C4-2B (cell line): Measurements from ENCODE around the gene PSPN.

Experiments used
- H3K27ac ChIP-seq: fragments of 450-650 bp; 2 replicates; pipeline ENCODE4 v1.5.1; 2017
- CTCF ChIP-seq: fragments of 450-650 bp; conservative IDR thresholded peaks from 2 replicates; pipeline ENCODE4 v1.5.1; 2017; ENCODE audit warnings: mild to moderate bottlenecking
- ZFX ChIP-seq: fragments of 450-650 bp; IDR thresholded peaks from 2 replicates; pipeline ENCODE4 v1.6.1; 2017

PSPN gene

GRCh38 chr19:6343462-6343861, 32.3 kb downstream of the PSPN start:
- H3K27ac ChIP-seq: no peak overlapping the region
- TF ChIP-seq CTCF (no peak), ZFX (no peak)

DNA sequence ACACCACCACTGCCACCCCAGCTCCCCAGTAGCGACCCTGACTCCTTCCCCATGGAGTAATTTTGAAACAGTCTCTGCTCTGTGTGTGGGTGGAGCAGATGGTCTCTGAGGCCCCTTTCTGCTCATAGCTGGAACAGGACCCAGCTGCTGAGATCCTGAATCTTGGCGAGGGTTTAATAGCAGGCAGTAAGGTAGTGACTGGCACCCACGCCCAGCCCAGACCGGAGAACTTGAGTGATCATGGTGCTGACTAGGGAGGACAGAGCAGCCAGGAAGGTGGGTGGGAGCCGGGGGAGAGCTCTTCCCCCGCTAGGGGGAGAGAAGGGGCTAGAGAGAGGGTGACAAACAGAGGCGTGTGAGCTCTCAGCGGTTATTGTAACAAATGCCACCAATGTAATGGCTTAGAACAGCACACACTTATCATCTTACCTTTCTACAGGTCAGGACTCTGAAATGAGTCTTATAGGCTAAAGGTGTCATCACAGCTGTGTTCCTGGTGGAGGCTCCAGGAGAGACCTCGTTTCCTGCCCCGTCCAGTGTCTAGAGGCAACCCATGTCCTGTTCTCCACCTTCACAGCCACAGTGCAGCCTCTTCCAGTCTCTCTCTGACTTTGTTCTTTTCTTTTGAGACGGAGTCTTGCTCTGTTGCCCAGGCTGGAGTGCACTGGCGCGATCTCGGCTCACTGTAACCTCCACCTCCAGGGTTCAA, 35.1 kb downstream of the PSPN start:
- no peak overlapping the region for H3K27ac ChIP-seq
- TF ChIP-seq CTCF (no peak), ZFX (no peak)

DNA sequence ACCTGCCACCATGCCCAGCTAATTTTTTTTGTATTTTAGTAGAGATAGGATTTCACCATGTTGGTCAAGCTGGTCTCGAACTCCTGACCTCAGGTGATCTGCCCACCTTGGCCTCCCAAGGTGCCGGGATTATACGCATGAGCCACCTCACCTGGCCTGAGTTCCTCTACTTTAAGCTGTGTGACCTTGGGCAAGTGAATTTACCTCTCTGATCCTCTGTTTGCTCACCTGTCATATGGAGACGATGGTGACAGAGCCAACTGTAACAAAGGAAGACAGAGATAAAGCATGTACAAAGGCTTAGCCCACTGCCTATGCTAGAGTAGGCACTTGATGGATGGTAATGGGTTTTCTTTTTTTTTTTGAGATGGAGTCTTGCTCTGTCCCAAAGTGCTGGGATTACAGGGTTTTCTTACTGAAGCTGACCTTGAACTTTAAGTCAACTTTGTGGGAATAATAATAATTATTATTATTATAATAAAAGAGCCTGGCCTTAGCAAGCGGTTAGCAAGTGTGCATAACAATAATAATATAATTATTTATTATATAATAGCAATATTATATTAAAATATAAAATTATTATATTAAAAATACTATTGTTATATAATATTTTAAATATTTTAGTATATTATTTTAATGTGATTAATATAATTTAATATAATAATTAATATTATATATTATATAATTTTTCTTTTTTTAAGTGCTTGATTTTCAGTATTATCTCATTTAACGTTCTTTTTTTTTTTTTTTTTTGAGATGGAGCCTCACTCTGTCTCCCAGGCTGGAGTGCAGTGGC, 41.0 kb downstream of the PSPN start:
- no peak for TF ChIP-seq CTCF
- no peak for TF ChIP-seq ZFX
- no peak overlapping the region for H3K27ac ChIP-seq

DNA sequence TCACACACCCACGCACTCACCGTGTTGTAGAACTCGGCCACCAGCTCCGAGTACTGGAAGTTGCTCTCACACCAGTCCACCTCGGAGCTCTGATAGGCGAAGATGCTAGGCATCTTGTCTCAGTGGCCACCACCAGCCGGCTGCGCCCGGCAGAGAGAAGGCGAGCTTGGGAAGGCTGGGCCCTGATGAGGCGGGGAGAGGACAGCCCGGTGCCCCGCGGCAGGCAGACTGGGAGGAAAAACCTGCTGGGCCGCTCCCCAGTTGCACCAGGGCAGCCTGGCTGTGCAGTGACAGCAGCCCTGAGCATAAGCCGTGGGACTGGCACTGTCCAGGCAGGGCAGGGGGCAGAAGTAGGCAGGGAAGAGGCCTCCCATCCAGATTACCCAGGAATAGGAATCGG, 42.3 kb downstream of the PSPN start, which contains the start of gene ACER1:
ACER1 (minus strand) TSS at position 174 of the 400 bp plus-strand sequence; CDS start at position 113, 61 bp downstream.
- TF ChIP-seq CTCF (no peak), ZFX (no peak)
- peak within 1 kb of the TSS; percentile 1; the same call in 1 of the 2 replicates for H3K27ac ChIP-seq

DNA sequence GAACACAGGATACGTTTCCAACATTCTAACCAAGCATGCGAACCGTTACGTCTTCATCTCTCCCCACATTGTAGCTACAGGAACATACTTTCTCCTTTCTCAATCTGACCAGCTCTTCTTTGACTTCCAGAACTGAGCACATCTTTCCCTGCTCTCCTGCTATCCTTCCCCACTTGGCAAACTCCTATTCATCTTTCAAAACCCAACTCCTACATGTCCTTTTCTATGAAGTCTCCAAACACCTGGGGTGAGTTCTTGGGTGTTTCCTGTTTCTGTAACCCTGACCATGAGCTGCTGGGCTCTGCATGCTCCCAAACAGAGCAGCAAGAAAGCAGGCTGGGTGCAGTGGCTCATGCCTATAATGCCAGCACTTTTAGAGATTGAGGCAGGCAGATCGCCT, 48.9 kb downstream of the PSPN start:
- no peak overlapping the region for H3K27ac ChIP-seq
- TF ChIP-seq CTCF: no peak
- TF ChIP-seq ZFX: no peak

DNA sequence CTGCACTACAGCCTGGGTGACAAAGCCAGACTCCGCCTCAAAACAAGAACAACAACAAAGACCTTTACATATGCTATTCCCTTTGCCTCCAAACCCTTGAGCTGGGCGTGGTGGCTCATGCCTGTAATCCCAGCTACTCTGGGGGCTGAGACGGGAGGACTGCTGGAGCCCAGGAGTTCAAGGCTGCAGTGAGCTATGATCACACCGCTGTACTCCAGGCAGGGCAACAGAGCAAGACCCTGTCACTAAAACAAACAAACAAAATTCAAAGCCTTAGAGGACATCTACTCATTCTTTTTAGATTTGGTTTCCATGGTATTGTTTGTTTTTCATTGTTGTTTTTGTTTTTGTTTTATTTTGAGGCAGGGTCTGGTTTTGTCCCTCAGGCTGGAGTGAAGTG, 50.1 kb downstream of the PSPN start:
- no peak overlapping the region for H3K27ac ChIP-seq
- TF ChIP-seq CTCF (no peak), ZFX (no peak)
